Breast epithelium (tissue), 3 donors: ENCODE data around the gene CYB5A.

ENCODE experiments used
- CTCF ChIP-seq, 3 donors: fragments of 450-650 bp; IDR thresholded peaks; one replicate each; pipeline ENCODE4 v1.5.1; 2016 to 2017; ENCODE audit warnings: antibody characterized with exemption in 3 of 3, mild to moderate bottlenecking in 3 of 3, moderate library complexity in 3 of 3
- POLR2A ChIP-seq: fragments of 450-650 bp; IDR thresholded peaks from one replicate; pipeline ENCODE4 v1.6.1; 2016; ENCODE audit warnings: antibody characterized with exemption, mild to moderate bottlenecking, moderate library complexity
- POLR2AphosphoS5 ChIP-seq, 3 donors: sonication (generic); formaldehyde crosslinking; IDR thresholded peaks; one replicate each; pipeline ENCODE4 v1.6.1; 2017; ENCODE audit warnings: antibody characterized with exemption in 3 of 3

GRCh38 chr18:74243127-74243526 is 48.6 kb downstream of the CYB5A start:
- TF ChIP-seq POLR2A = no peak
- no peak for TF ChIP-seq CTCF (IDR thresholded peaks at IDR 0.05)
- no peak for TF ChIP-seq POLR2AphosphoS5 (IDR thresholded peaks at IDR 0.05)
